Esophagus muscularis mucosa (tissue), 3 donors: ENCODE data around the gene HOXC11.

Experiments used
- CTCF ChIP-seq, 3 experiments: fragments of 200-600 bp in 2 of 3; fragments of 450-650 bp in 1 of 3; sonication (generic) in 2 of 3; IDR thresholded peaks; one replicate each; pipeline ENCODE4 v1.5.1; 2017 to 2019; ENCODE audit warnings: antibody characterized with exemption in 3 of 3, mild to moderate bottlenecking in 2 of 3, moderate library complexity in 1 of 3
- POLR2AphosphoS5 ChIP-seq, 2 donors: sonication (generic); formaldehyde crosslinking; IDR thresholded peaks; one replicate each; pipeline ENCODE4 v1.6.1; 2017; ENCODE audit warnings: antibody characterized with exemption in 2 of 2

- TF ChIP-seq CTCF (IDR thresholded peaks at IDR 0.05), result no peak
- TF ChIP-seq POLR2AphosphoS5 (IDR thresholded peaks at IDR 0.05), result no peak
Measured at GRCh38 chr12:53927220-53928029, 45.5 kb upstream of the HOXC11 start.
